Measurements from ENCODE around the gene WDR59.

GRCh38 chr16:74990832-74991231 is 5.9 kb upstream of the WDR59 start:
- TF ChIP-seq SUZ12 (IDR thresholded peaks at IDR 0.05): no peak
- TF ChIP-seq SP1 (IDR thresholded peaks at IDR 0.05): no peak
- no peak for TF ChIP-seq FOXM1 (IDR thresholded peaks at IDR 0.05; ENCODE audit: borderline replicate concordance)
